Lower lobe of right lung (tissue), 2 donors: Measurements from ENCODE around the gene TENM4. TPM values are rescaled to one million over a fixed set of nuclear protein-coding genes. Genes with fewer than 3 reads are reported as not detected.

Source experiments
- ATAC-seq, 2 donors: fragments of 200-7000 bp; cut with Tn5 transposase; one replicate each; pipeline ENCODE4 v1.9.1; 2020 to 2022; ENCODE audit warnings: mild to moderate bottlenecking in 2 of 2, moderate library complexity in 2 of 2
- DNase-seq: peaks from one replicate; pipeline ENCODE4 v3.0.0-alpha.2; 2020
- H3K27ac ChIP-seq: fragments of 200-600 bp; one replicate; pipeline ENCODE4 v1.8.0; 2022
- H3K27me3 ChIP-seq: fragments of 200-600 bp; one replicate; pipeline ENCODE4 v1.8.0; 2022; ENCODE audit warnings: low read depth
- H3K36me3 ChIP-seq: fragments of 200-600 bp; one replicate; pipeline ENCODE4 v1.8.0; 2022; ENCODE audit warnings: mild to moderate bottlenecking
- H3K4me1 ChIP-seq: fragments of 200-600 bp; one replicate; pipeline ENCODE4 v1.8.0; 2022
- H3K4me3 ChIP-seq: fragments of 200-600 bp; one replicate; pipeline ENCODE4 v1.8.0; 2022; ENCODE audit warnings: mild to moderate bottlenecking
- H3K9me3 ChIP-seq: fragments of 200-600 bp; one replicate; pipeline ENCODE4 v1.8.0; 2022
- CTCF ChIP-seq: fragments of 200-600 bp; IDR thresholded peaks from one replicate; pipeline ENCODE4 v1.8.0; 2022; ENCODE audit warnings: antibody characterized with exemption, mild to moderate bottlenecking
- intact Hi-C: fragments of 100-400 bp; cut with DNase I; formaldehyde crosslinking; loops from one replicate; pipeline ENCODE4 v1.11.0; 2022
- total RNA-seq: library from RNA; stranded (reverse); fragmentation: NEBNext Ultra II Directional; extraction: Animal tissue kit (Norgen Biotek cat#: 25700); gene quantifications from one replicate; pipeline ENCODE4 v1.2.1, GENCODE V29; 2021
- donor health status: DM: no; HTN: yes; CAD: no; lungs with severe emphysema.

TENM4 gene
- total RNA-seq, 1 donor from 2014 or later: 1.1 TPM

- no peaks in the 10 kb centered on the region for H3K36me3 ChIP-seq
- no peak overlapping the region for H3K27ac ChIP-seq
- intact Hi-C loops: no loop called here
- ATAC-seq (no peak), DNase-seq (no peak)
- no peak for TF ChIP-seq CTCF
- no peak overlapping the region for H3K4me3 ChIP-seq
- H3K27me3 ChIP-seq: no peaks in the 10 kb centered on the region
- H3K9me3 ChIP-seq: no peaks in the 10 kb centered on the region
- H3K4me1 ChIP-seq: no peaks in the 10 kb centered on the region
Measured at GRCh38 chr11:78914503-78914902, 526.3 kb downstream of the TENM4 start.

GRCh38 chr11:78912778-78913177 is 528.1 kb downstream of the TENM4 start:
- H3K27ac ChIP-seq: no peak overlapping the region
- no peaks in the 10 kb centered on the region for H3K9me3 ChIP-seq
- no peak for ATAC-seq
- no peaks in the 10 kb centered on the region for H3K4me1 ChIP-seq
- H3K27me3 ChIP-seq: no peaks in the 10 kb centered on the region
- intact Hi-C loops: no loop called here
- no peak for TF ChIP-seq CTCF
- no peak for DNase-seq
- no peak overlapping the region for H3K4me3 ChIP-seq
- H3K36me3 ChIP-seq: no peaks in the 10 kb centered on the region

- ATAC-seq (no peak), DNase-seq (no peak)
- H3K4me3 ChIP-seq: no peak overlapping the region
- no peak for TF ChIP-seq CTCF
- H3K27ac ChIP-seq: no peak overlapping the region
- H3K36me3 ChIP-seq: no peaks in the 10 kb centered on the region
- no peaks in the 10 kb centered on the region for H3K9me3 ChIP-seq
- H3K27me3 ChIP-seq: no peaks in the 10 kb centered on the region
- intact Hi-C loops: no loop called here
- H3K4me1 ChIP-seq: no peaks in the 10 kb centered on the region
Measured at GRCh38 chr11:78910322-78910721, 530.5 kb downstream of the TENM4 start.

GRCh38 chr11:78909386-78909785 is 531.4 kb downstream of the TENM4 start:
- intact Hi-C loops: no loop called here
- H3K9me3 ChIP-seq: no peaks in the 10 kb centered on the region
- ATAC-seq: no peak

GRCh38 chr11:78907636-78908035 is 533.2 kb downstream of the TENM4 start:
- no peak for TF ChIP-seq CTCF
- peak; percentile 12 to 75 for ATAC-seq
- no peaks in the 10 kb centered on the region for H3K36me3 ChIP-seq

More at GRCh38 chr11:78909386-78909785, 531.4 kb downstream of the TENM4 start:
- Histone ChIP-seq H3K27ac (no peak overlapping the region), H3K27me3 (no peaks in the 10 kb centered on the region), H3K4me1 (no peaks in the 10 kb centered on the region), H3K36me3 (no peaks in the 10 kb centered on the region), H3K4me3 (no peak overlapping the region)
- TF ChIP-seq CTCF: no peak
- no peak for DNase-seq

GRCh38 chr11:78906566-78906965 is 534.3 kb downstream of the TENM4 start:
- Histone ChIP-seq H3K27me3 (no peaks in the 10 kb centered on the region), H3K4me3 (no peak overlapping the region), H3K4me1 (no peaks in the 10 kb centered on the region), H3K36me3 (no peaks in the 10 kb centered on the region), H3K27ac (no peak overlapping the region), H3K9me3 (no peaks in the 10 kb centered on the region)
- no peak for TF ChIP-seq CTCF
- no peak for DNase-seq
- no peak for ATAC-seq
- intact Hi-C loops: no loop called here

More at GRCh38 chr11:78907636-78908035, 533.2 kb downstream of the TENM4 start:
- no peak overlapping the region for H3K27ac ChIP-seq
- no peaks in the 10 kb centered on the region for H3K9me3 ChIP-seq
- DNase-seq: no peak
- intact Hi-C loops: no loop called here
- no peaks in the 10 kb centered on the region for H3K27me3 ChIP-seq
- H3K4me1 ChIP-seq: no peaks in the 10 kb centered on the region
- no peak overlapping the region for H3K4me3 ChIP-seq
